ENCODE results near the gene PSRC1. TPM values are rescaled to one million over a fixed set of nuclear protein-coding genes. Genes with fewer than 3 reads are reported as not detected.

PSRC1 gene
- polyA plus RNA-seq, 1 experiment = 18.5 TPM

GRCh38 chr1:109252893-109253802 lies 29.8 kb downstream of the PSRC1 start:
- Histone ChIP-seq H3K27ac (ENCODE audit: low read depth, low read length) (peak overlapping the region; percentile 39), H3K4me3 (ENCODE audit: low read depth, low read length) (no peak overlapping the region), H3K27me3 (ENCODE audit: control insufficient read depth, insufficient read depth, low read length) (no peaks in the 10 kb centered on the region), H3K9me3 (ENCODE audit: control insufficient read depth, insufficient read depth, low read length) (peaks cover 17% of the 10 kb centered on the region)
- no peak for TF ChIP-seq CTCF (IDR thresholded peaks at IDR 0.05; ENCODE audit: low read depth, low read length)
- POLR2A ChIA-PET = interaction anchor here (1.0 kb wide), 1 partner anchor 30 kb away, joined by 4 read pairs; the partner anchor contains the start of gene PSRC1
- DNase-seq (ENCODE audit: low read depth, low spot score) = no peak
- CTCF ChIA-PET = interaction anchor here (1.0 to 2.3 kb wide), 5 partner anchors 11 to 279 kb away, joined by 3 to 17 read pairs (median 6); no protein-coding TSS in a partner anchor

- POLR2A ChIA-PET = interaction anchor here (1.5 kb wide), 1 partner anchor 13 kb away, joined by 3 read pairs; no protein-coding TSS in a partner anchor
- CTCF ChIA-PET = interaction anchor here (1.1 to 2.3 kb wide), 3 partner anchors 12 to 147 kb away, joined by 3 to 11 read pairs (median 3); no protein-coding TSS in a partner anchor
- Histone ChIP-seq H3K4me3 (ENCODE audit: low read depth, low read length) (no peak overlapping the region), H3K27me3 (ENCODE audit: control insufficient read depth, insufficient read depth, low read length) (no peaks in the 10 kb centered on the region), H3K9me3 (ENCODE audit: control insufficient read depth, insufficient read depth, low read length) (peaks cover 17% of the 10 kb centered on the region), H3K27ac (ENCODE audit: low read depth, low read length) (no peak overlapping the region)
- TF ChIP-seq CTCF (IDR thresholded peaks at IDR 0.05; ENCODE audit: low read depth, low read length) = no peak
- DNase-seq (ENCODE audit: low read depth, low spot score) = no peak
Measured at GRCh38 chr1:109252167-109252892, 30.6 kb downstream of the PSRC1 start.

- CTCF ChIA-PET = interaction anchor here (1.4 kb wide), 1 partner anchor 12 kb away, joined by 3 read pairs; no protein-coding TSS in a partner anchor
- POLR2A ChIA-PET = interaction anchor here (1.5 kb wide), 1 partner anchor 12 kb away, joined by 3 read pairs; no protein-coding TSS in a partner anchor
Measured at GRCh38 chr1:109251277-109252166, 31.4 kb downstream of the PSRC1 start.

More at GRCh38 chr1:109251277-109252166, 31.4 kb downstream of the PSRC1 start:
- Histone ChIP-seq H3K27ac (ENCODE audit: low read depth, low read length) (no peak overlapping the region), H3K4me3 (ENCODE audit: low read depth, low read length) (no peak overlapping the region), H3K27me3 (ENCODE audit: control insufficient read depth, insufficient read depth, low read length) (no peaks in the 10 kb centered on the region), H3K9me3 (ENCODE audit: control insufficient read depth, insufficient read depth, low read length) (peaks cover 17% of the 10 kb centered on the region)
- DNase-seq (ENCODE audit: low read depth, low spot score) = no peak
- TF ChIP-seq CTCF (IDR thresholded peaks at IDR 0.05; ENCODE audit: low read depth, low read length) = no peak

Data from AG04450 (cell line).